HG03571 (cell line): Measurements from ENCODE around the gene NUDT16L1.
A peak's percentile ranks its signal among the peaks of the same experiment; 100 is the strongest.
"Not testable (repeated sequence)": the region's sequence is repeated elsewhere in the genome, so short reads cannot be mapped to it uniquely, and the experiment has no call there.

Experiments used
- ATAC-seq: cut with Tn5 transposase; IDR thresholded peaks from one replicate; pipeline ENCODE4 v1.9.1; 2021; ENCODE audit not compliant: unreplicated experiment

NUDT16L1 gene

GRCh38 chr16:4713663-4714501, 20.5 kb downstream of the NUDT16L1 start:
- ATAC-seq, result no peak

GRCh38 chr16:4714996-4715395, 21.6 kb downstream of the NUDT16L1 start:
- no peak for ATAC-seq

GRCh38 chr16:4718466-4718865, 25.1 kb downstream of the NUDT16L1 start:
- no peak for ATAC-seq

- ATAC-seq, result no peak
These were observed 29.9 kb downstream of the NUDT16L1 start for GRCh38 chr16:4723071-4723767.

GRCh38 chr16:4724661-4725270, 31.4 kb downstream of the NUDT16L1 start:
- ATAC-seq, result no peak

- no peak for ATAC-seq
These were observed 33.3 kb downstream of the NUDT16L1 start for GRCh38 chr16:4726616-4727015.

GRCh38 chr16:4728676-4729075, 35.3 kb downstream of the NUDT16L1 start:
- ATAC-seq, result no peak

- no peak for ATAC-seq
These were observed 36.5 kb downstream of the NUDT16L1 start for GRCh38 chr16:4729876-4730275.

- no peak for ATAC-seq
These were observed 39.9 kb downstream of the NUDT16L1 start for GRCh38 chr16:4733211-4733742.

GRCh38 chr16:4733747-4734062, 40.3 kb downstream of the NUDT16L1 start:
- peak; percentile 7 for ATAC-seq

- peak; percentile 69 for ATAC-seq
These were observed 40.8 kb downstream of the NUDT16L1 start, which contains the start of the genes ANKS3 and DNAAF8 for GRCh38 chr16:4734063-4734729. ANKS3 (minus strand) TSS chr16:4734271; CDS start chr16:4730149, 4,122 bp downstream. DNAAF8 (plus strand) TSS chr16:4734537; CDS start chr16:4736515, 1,978 bp downstream.

- peak; percentile 55 for ATAC-seq
These were observed 41.6 kb downstream of the NUDT16L1 start for GRCh38 chr16:4734730-4735535.

GRCh38 chr16:4736546-4736945, 43.2 kb downstream of the NUDT16L1 start:
- ATAC-seq, result no peak

- ATAC-seq, result no peak
These were observed 44.2 kb downstream of the NUDT16L1 start for GRCh38 chr16:4737545-4737944.

- not testable (repeated sequence) for ATAC-seq
These were observed 45.0 kb downstream of the NUDT16L1 start for GRCh38 chr16:4738370-4738769.

- ATAC-seq, result no peak
These were observed 50.0 kb downstream of the NUDT16L1 start for GRCh38 chr16:4743226-4743878.

GRCh38 chr16:4744555-4745273, 51.4 kb downstream of the NUDT16L1 start:
- ATAC-seq, result no peak

GRCh38 chr16:4745274-4745569, 51.9 kb downstream of the NUDT16L1 start:
- no peak for ATAC-seq
